CD4-positive, alpha-beta T cell treated with Interleukin-15 for 4 hours (primary cell): ENCODE measurements around the gene FAM210A.
"Not testable (repeated sequence)": the region's sequence is repeated elsewhere in the genome, so short reads cannot be mapped to it uniquely, and the experiment has no call there.

Source experiments
- DNase-seq: peaks from one replicate; pipeline ENCODE4 v3.0.0-alpha.2; 2020; ENCODE audit warnings: low spot score

FAM210A gene

DNA sequence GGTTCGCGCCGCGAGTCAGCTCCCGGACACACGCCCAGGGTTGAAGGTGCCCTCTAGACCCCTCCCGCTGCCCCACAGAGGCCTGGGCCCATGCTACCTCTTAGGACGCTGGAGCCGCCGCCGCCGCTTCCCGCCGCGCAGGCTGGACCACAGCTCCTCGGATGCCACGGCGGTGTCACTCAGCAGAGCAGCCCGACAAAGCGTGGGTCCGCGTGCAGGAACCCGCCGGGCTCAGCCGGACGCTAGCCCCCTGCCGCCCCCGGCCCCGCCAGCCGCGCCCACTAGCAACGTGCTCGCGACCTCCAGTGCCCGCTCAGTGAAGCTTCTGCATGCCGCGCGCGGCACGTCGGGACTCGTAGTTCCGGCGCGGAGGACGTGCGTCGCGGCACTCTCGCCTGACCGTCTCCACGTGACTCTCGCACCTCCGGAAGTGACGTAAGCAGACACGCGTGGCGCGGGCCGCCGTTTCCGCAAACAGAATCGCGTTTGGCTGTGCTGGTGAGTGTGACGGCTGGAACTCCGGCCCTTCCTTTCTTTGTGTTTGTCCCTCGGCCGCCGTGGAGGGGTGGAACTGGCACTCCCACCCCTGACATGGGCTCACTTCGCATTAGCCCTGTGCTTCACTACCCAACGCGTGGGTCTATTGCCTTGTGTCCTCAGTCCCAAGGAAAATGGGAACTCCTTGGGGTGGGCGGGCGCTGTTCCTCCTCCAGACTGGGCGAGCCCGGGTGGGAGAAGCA is at the start of gene FAM210A, which contains the start of gene RNMT:
Gene FAM210A, minus strand, starts transcription at position 327 of the 740 bp plus-strand sequence. CDS start 44,481 bp downstream, outside the sequence.
Gene RNMT, plus strand, starts transcription at position 442 of the 740 bp plus-strand sequence. CDS start 4,845 bp downstream, outside the sequence.
- DNase-seq = peak; percentile 92

DNA sequence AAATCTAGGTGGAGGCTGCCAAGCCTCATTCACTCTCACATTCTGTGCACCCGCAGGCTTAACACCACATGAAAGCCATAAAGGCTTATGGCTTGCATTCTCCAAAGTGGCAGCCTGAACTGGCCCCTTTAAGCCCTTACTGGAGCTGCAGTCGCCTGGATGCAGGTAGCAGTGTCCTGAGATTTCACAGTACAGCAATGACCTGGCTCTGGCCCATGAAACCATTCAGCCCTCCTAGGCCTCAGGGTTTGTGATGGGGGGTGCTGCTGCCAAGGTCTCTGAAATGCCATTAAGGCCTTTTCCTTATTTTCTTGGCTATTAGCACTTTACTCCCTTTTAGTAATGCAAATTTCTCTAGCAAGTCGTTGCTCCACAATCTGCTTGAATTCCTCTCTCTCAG is 48.7 kb upstream of the FAM210A start:
- DNase-seq = no peak

DNA sequence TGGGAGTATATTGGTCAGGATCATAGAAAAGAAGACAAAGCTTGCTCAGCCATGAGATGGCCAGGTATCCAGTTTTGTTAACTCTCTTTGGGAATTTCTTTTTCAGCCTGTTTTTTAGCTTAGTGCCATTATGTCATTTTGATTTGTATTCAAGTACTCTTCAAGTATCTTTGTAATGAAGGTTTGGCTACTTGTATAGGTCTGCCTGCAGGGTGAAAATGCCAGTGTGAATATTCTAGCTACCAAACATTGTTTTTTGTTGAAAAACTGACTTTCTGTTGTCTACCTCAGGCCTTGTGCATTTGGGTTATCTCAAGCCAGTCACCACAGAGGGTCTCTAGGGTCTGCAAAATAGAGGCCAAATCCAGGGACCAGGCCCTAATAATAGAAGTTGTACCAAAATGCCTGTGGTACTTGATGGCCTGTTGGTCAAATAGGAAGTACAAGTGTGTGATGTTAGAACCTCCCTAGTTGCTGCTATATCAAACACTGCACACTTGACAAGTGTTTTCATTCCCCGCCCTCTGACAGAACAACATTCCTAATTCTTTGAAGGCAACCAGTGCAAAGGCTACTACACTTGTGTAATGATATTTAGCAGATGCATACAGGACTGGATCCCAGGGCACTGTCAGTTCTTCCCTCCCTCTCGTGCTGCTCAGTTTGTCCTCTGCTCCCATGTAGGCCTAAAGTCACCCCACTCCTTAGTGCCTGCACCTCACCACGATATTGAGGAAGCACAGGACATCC is 36.5 kb upstream of the FAM210A start:
- DNase-seq = no peak

DNA sequence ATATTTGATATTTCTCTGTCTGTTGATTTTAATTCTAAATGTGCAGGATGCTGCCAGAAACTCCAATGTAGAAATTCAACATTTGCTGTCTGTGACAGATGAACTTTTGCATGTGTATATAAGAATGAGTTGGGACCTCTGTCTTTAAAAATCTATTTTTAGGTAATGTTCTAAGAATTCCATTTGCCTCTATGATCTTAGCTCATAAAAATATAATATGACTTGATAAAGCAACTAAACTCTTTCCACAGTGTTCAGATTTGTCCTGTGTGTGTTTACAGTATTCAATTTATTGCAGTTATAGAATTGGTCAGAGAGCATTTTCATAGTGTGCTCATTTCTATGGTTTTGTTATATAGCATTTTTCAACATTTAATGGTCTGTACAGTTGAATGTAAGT is 33.7 kb upstream of the FAM210A start:
- no peak for DNase-seq

DNA sequence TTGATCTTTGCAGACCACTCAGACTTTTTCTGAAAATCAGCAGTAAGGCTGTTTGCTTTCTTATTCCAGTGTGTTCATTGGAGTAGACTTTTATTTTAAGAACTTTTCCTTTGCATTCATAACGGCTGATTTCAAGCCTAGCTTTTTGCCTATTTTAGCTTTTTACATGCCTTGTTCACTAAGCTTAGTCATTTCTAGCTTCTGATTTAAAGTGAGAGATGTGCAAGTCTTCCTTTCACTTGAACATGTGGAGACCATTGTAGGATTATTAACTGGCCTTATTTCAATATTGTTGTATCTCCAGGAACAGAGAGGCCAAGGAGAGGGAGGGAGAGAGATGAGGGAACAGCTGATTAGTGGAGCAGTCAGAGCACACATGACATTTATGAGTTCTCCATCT is 32.3 kb upstream of the FAM210A start:
- DNase-seq = no peak

GRCh38 chr18:13756671-13757070 is 30.3 kb upstream of the FAM210A start:
- no peak for DNase-seq

DNA sequence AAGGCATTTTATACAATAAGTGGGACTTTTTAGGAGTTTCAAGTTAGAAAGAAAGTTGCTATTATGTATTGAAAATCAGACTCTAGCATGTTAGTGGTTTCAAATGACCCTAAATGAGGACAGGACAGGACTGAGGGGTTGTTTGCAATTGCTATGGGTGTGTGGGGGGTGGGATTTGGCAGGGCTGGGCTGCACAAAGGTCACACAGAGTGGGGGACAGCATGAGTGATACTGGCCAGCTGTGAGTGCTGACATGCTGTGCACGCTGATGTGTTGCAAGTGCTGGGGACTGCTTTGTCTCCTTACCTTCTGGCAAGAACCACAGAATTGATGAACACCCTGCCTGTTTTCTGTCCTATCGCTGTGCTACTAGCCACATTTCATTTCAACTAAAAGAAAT is 29.9 kb upstream of the FAM210A start:
- DNase-seq = no peak

GRCh38 chr18:13751599-13751998 is 25.2 kb upstream of the FAM210A start:
- DNase-seq = not testable (repeated sequence)

GRCh38 chr18:13746633-13747032 is 20.3 kb upstream of the FAM210A start:
- no peak for DNase-seq

DNA sequence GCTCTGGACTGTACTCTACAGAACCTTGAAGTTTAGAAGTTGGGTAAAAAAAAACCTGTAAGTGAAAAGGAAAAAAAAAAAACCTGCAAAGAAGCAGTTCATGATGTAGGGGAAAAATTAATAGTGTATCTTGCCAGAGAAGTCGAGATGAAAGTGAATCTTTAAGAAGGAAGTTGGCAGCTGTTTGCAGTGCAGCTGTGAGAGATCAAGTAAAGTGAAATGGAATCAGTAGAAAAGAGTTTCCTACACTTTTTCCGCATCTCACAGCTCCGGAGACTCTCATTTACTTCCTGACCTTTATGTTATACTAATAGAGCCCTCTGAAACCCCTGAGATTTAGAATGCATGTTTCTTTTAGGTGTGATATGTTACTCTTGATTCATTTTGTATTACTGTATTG is 19.3 kb upstream of the FAM210A start:
- no peak for DNase-seq

DNA sequence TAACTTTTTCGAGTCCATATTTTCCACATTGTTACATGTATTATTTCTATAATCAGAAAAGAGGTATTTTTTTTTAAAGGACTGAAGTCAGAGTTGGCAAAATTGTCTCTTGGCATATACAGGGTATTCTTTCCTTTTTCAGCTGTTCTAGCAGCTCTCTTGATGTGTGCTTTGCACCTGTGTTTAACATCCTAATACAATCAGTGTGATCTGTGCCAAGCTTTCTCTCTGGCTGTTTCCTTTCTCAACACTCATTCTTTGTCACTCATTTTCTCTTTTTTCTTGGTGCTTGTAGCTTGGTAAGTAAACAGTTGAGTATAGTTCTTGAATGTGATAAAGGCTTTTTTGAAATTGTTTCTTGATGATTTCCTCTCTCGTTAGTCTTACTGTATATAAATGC is 9.3 kb upstream of the FAM210A start:
- no peak for DNase-seq

DNA sequence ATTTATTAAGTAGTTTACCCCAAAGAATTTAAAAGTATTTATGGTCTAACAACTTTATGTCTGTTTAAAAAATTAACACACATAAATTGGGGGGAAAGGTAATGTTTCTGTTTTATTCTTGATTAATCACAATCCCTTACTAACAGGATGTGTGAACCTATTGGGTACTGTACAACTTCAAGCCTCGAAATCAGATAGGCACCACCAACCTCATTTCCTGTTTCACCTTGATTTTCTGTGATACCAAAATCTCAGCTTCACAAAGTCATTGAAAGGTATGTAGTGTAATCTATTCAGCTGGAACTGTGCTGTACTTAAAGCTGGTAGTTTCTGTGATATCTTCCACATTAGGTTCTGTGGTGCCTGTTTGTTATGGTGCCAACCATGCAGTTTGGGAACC is 4.1 kb upstream of the FAM210A start:
- peak; percentile 7 for DNase-seq

DNA sequence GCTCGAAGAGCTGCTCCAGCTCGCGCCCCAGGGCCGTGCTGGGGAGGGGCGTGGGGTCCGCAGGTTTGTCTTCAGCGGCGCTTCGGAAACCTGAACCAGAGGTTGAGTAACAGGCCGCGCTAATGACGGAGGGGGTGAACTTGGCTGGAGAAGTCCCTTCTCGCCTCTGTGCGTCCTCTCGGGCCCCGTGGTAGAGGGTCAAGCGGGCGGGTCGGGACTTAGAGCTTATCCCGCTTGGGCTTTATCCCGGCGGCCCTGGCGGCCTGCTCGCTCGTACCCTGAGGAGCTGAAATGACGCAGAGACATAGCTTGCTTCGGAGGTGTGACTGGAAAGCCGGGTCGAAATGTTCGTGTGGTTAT is 594 bp upstream of the FAM210A start:
- DNase-seq = peak; percentile 3

DNA sequence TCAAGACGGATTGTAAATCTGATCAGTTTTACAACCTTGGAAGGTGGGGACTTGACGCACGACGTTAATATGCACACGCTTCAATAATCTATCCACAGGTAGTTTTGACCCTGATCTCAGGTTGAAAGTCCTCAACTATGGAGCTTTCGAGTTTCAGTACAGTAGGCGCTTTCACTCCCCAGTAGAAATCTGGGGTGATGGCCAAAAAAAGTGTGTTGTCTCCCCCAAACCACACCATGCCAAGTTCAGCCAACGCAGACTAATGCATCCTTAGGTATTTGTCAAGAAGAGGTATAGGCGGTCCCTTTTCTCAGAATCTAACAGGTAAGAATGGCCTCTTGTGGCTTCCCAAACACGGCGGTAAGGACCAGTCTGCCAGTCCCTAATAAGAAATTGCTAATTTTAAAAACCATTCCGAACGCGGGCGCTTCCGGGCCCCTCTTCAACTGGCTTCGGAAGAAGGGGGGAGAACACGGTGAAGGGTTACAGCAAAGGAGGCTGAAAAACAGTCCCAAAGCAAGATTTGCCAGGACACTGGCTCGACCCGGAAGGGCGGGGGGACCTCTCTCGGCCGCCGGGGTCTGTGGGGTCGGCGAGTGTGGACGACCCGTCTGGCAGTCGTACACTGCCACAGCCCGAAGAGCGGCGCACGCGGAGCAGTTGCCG is 659 bp downstream of the FAM210A start:
- peak; percentile 2 for DNase-seq

DNA sequence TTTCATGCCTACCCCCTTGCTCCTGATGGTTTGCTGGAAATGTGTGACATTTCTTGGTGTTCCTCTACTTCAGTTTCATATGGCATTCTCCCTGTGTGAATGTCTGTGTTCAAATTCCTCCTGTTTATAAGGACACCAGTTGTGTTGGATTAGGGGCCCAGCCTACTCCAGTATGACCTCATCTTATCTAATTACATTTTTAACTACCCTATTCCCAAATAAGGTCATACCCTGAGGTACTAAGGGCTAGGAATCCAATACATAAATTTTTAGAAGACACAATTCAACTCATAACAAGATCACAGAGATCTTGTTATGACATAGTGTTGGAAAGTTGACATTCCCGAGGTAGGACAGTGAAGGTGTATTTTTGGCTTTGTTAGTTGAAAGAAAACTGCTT is 5.5 kb downstream of the FAM210A start:
- no peak for DNase-seq

GRCh38 chr18:13720123-13720522 is 6.2 kb downstream of the FAM210A start:
- no peak for DNase-seq

- DNase-seq = no peak
These were observed 9.4 kb downstream of the FAM210A start for GRCh38 chr18:13716916-13717315.

DNA sequence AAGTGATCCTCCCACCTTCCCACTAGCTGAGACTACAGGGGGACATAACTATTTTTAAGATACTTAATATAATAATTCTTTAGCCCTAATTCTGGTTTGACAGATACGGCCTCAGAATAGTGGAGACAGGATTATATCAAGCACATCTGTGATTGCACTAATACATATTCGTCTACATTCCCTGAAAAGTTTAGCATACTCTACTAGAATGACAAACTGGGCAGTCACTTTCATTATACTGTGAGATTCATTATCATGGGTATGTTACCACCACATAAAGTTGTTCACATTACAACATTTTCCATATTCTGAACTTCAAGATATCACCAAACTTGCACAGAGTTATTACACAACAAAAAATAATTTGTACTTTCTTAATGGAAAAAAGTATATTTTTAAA is 11.0 kb downstream of the FAM210A start:
- no peak for DNase-seq

- no peak for DNase-seq
These were observed 12.8 kb downstream of the FAM210A start for GRCh38 chr18:13713455-13714055.

DNA sequence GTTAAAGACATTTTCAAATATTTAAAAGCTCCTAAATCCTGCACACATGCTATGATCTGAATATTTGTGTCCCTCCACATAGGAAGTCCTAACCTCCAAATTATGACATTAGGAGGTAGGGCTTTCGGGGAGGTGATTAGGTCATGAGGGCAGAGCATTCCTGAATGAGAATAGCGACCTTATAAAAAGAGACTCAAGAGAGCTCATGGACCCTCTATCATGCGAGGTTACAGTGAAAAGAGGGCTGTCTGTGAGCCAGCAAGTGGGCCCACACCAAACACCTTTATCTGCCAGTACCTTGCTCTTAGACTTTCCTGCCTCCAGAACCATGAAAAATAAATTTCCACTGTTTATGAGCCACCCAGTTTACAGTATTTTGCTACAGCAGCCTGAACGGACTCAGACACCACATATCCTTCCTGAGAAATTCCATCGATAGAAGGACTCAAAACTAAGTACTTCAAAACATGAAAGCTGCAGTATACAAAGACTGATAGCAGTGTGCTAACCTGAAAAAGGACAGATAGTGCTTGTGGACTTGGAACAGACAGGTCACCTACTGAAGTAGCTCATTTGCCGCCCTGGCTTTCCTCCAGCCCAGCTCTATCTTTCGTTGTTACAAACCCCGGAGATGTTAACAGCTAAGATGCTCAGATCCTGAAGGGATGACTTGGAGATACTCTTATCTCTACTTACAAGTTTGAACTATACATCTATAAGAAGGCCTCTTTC is 13.8 kb downstream of the FAM210A start:
- DNase-seq = no peak

DNA sequence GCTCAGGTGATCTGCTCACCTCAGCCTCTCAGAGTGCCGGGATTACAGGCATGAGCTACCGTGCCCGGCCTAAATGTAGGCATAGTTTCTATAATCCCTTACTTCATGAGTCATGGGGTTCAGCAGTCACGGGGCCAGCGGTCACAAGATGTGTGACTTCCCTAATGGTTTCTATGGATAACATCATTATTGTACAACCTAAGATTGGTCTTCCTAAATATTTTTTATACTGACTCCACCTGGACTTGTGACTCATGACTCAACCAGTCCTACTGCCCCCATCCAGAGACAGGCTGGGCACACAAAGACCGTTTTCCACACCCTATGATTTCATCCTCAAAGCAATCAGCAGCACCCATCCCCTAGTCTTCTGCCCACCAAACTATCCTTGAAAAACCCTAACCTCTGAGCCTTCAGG is 15.9 kb downstream of the FAM210A start:
- DNase-seq = no peak

DNA sequence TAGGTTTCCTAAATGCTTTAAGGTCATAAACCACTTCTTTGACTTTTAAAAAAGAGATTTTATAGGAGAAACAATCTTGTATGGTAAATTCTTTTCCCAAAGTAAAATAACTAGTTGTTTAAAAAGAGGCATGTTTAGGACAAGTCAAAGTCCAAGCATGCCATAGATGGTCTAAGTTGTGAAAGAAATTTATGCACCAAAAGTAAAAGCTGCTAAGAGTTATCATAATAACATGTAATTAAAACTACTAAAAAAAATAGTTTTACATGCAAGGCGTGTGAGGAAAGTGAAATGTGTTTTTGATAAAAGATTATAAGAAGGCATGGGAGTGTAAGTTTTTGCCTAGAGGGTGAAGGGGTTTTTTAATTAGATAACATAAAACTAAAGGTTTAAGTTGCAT is 22.5 kb downstream of the FAM210A start:
- DNase-seq = no peak
